Calu3 (cell line): Measurements from ENCODE around the gene SLC39A2. TPM values are rescaled to one million over a fixed set of nuclear protein-coding genes. Genes with fewer than 3 reads are reported as not detected.
A peak's percentile ranks its signal among the peaks of the same experiment; 100 is the strongest.

Source experiments
- BruUV-seq: library from RNA; stranded (reverse); fragments of 400-500 nt; replicated peaks from 2 replicates; lab custom pipeline; 2021; lab: Mats Ljungman, UMichigan
- CTCF ChIA-PET: fragments of 300-600 bp; sonication (Branson Sonifier 250); formaldehyde crosslinking; loops from one replicate; lab custom pipeline; 2022; ENCODE audit warnings: antibody characterized with exemption; lab: Charles Lee
- DNase-seq: peaks from one replicate; pipeline ENCODE4 v3.0.0; 2022
- H3K27ac Mint-ChIP-seq: one replicate; pipeline ENCODE4 v1.8.0; 2022; ENCODE audit warnings: mixed read lengths; ENCODE audit not compliant: unreplicated experiment
- H3K27me3 Mint-ChIP-seq: one replicate; pipeline ENCODE4 v1.8.0; 2022; ENCODE audit warnings: mixed read lengths; ENCODE audit not compliant: unreplicated experiment
- H3K36me3 Mint-ChIP-seq: one replicate; pipeline ENCODE4 v1.8.0; 2022; ENCODE audit warnings: mild to moderate bottlenecking, moderate library complexity, mixed read lengths; ENCODE audit not compliant: insufficient read depth, unreplicated experiment
- H3K4me1 Mint-ChIP-seq: one replicate; pipeline ENCODE4 v1.8.0; 2022; ENCODE audit warnings: mild to moderate bottlenecking, low read depth, mixed read lengths; ENCODE audit not compliant: unreplicated experiment
- H3K4me3 Mint-ChIP-seq: one replicate; pipeline ENCODE4 v1.8.0; 2022; ENCODE audit warnings: mild to moderate bottlenecking, low read depth, moderate library complexity, mixed read lengths; ENCODE audit not compliant: unreplicated experiment
- H3K9me3 Mint-ChIP-seq: one replicate; pipeline ENCODE4 v1.8.0; 2022; ENCODE audit warnings: low read depth, mixed read lengths; ENCODE audit not compliant: unreplicated experiment
- CTCF ChIP-seq: fragments of 200-600 bp; IDR thresholded peaks from one replicate; pipeline ENCODE4 v1.8.0; 2022; ENCODE audit warnings: antibody characterized with exemption; ENCODE audit not compliant: unreplicated experiment
- intact Hi-C: fragments of 100-400 bp; cut with micrococcal nuclease; formaldehyde crosslinking; loops from one replicate; pipeline ENCODE4 v1.10.0; 2022; ENCODE audit not compliant: unreplicated experiment
- total RNA-seq: library from RNA; stranded (reverse); gene quantifications from 2 replicates; pipeline ENCODE4 v1.2.3, GENCODE V29; 2022

The SLC39A2 gene
- total RNA-seq, 1 experiment from 2014 or later: not detected

- no peak for DNase-seq
- H3K4me3 Mint-ChIP-seq: no peak overlapping the region
- CTCF ChIA-PET: no interaction called here
- peaks cover 10% of the 10 kb centered on the region for H3K36me3 Mint-ChIP-seq
- H3K4me1 Mint-ChIP-seq: peaks cover 17% of the 10 kb centered on the region
- H3K27me3 Mint-ChIP-seq: peaks cover 28% of the 10 kb centered on the region
- BruUV-seq: no TSS peak
- no peak for TF ChIP-seq CTCF
- H3K9me3 Mint-ChIP-seq: no peaks in the 10 kb centered on the region
- intact Hi-C loops: no loop called here
- H3K27ac Mint-ChIP-seq: no peak overlapping the region
These were observed 29.8 kb upstream of the SLC39A2 start for GRCh38 chr14:20969336-20969735.

GRCh38 chr14:20970647-20970982, 28.5 kb upstream of the SLC39A2 start:
- Mint-ChIP-seq H3K4me1 (peaks cover 17% of the 10 kb centered on the region), H3K27me3 (peaks cover 28% of the 10 kb centered on the region), H3K4me3 (peak overlapping the region; percentile 85), H3K9me3 (no peaks in the 10 kb centered on the region), H3K36me3 (peaks cover 10% of the 10 kb centered on the region), H3K27ac (no peak overlapping the region)
- no peak for DNase-seq
- BruUV-seq: no TSS peak
- CTCF ChIA-PET: interaction anchor here (0.5 to 3.0 kb wide), 16 partner anchors 8 to 324 kb away, joined by 3 to 33 read pairs (median 4); partner anchors contain the start of gene SLC39A2
- TF ChIP-seq CTCF: no peak
- intact Hi-C loops: loop anchor here (5.0 kb wide), 1 partner anchor 273 kb away; no protein-coding TSS in a partner anchor

GRCh38 chr14:20970983-20971704, 27.9 kb upstream of the SLC39A2 start:
- H3K27me3 Mint-ChIP-seq: peaks cover 28% of the 10 kb centered on the region
- H3K36me3 Mint-ChIP-seq: peaks cover 10% of the 10 kb centered on the region
- intact Hi-C loops: loop anchor here (1.0 to 5.0 kb wide), 2 partner anchors 114 to 274 kb away; no protein-coding TSS in a partner anchor
- CTCF ChIA-PET: interaction anchor here (0.5 to 3.0 kb wide), 18 partner anchors 8 to 323 kb away, joined by 3 to 33 read pairs (median 4); partner anchors contain the start of gene SLC39A2
- BruUV-seq: no TSS peak
- peak overlapping the region; percentile 39 for H3K27ac Mint-ChIP-seq
- H3K9me3 Mint-ChIP-seq: no peaks in the 10 kb centered on the region
- peak overlapping the region; percentile 85 for H3K4me3 Mint-ChIP-seq
- DNase-seq: peak; percentile 86
- peak; percentile 69 for TF ChIP-seq CTCF
- peaks cover 17% of the 10 kb centered on the region for H3K4me1 Mint-ChIP-seq

- no TSS peak for BruUV-seq
- intact Hi-C loops: loop anchor here (1.0 to 5.0 kb wide), 2 partner anchors 114 to 274 kb away; no protein-coding TSS in a partner anchor
- Mint-ChIP-seq H3K27me3 (peaks cover 28% of the 10 kb centered on the region), H3K27ac (peak overlapping the region; percentile 39), H3K4me3 (peak overlapping the region; percentile 85), H3K4me1 (peaks cover 17% of the 10 kb centered on the region), H3K36me3 (peaks cover 10% of the 10 kb centered on the region), H3K9me3 (no peaks in the 10 kb centered on the region)
- CTCF ChIA-PET: interaction anchor here (0.6 to 3.0 kb wide), 10 partner anchors 9 to 290 kb away, joined by 3 to 33 read pairs (median 6); partner anchors contain the start of gene SLC39A2
- no peak for DNase-seq
- TF ChIP-seq CTCF: no peak
These were observed 27.4 kb upstream of the SLC39A2 start for GRCh38 chr14:20971705-20972021.
